NCI-H82 (cell line): Measurements from ENCODE around the gene KLHL26.

Source experiments
- DNase-seq: peaks from one replicate; lab custom pipeline; 2025; lab: John Stamatoyannopoulos, UW

The KLHL26 gene

GRCh38 chr19:18718846-18719458 is 82.1 kb downstream of the KLHL26 start:
- no peak for DNase-seq

DNA sequence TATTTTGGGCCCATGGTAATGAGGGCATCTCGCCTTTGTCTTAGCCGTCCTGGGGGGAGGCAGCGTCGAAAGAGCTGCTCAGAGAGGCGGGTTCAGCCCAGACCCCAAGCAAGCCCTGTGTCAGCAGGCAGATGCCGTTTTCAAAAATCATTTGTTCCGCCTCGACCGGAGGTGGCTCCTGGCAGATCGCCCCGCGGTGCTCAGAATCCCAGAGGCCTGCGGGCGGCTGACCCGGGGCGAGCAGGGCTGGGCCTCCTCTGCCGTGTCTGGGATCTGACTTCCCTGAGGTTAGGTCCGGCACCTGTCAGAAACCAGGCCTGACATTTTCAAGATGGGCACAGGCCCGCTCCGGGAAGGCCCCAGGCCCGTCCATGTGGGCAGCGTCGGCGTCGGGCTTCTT is 82.7 kb downstream of the KLHL26 start:
- DNase-seq = no peak
